Right cardiac atrium (tissue), 5 donors: ENCODE data around the gene HELZ2. TPM values are rescaled to one million over a fixed set of nuclear protein-coding genes. Genes with fewer than 3 reads are reported as not detected.

Experiments used
- ATAC-seq, 2 donors: fragments of 200-7000 bp; cut with Tn5 transposase; one replicate each; pipeline versions ENCODE4 v1.8.0 to v1.9.1; 2020; ENCODE audit warnings: moderate library complexity in 2 of 2, mild to moderate bottlenecking in 1 of 2
- DNase-seq, 3 donors: peaks; one replicate each; pipeline ENCODE4 v3.0.0-alpha.2; 2020
- H3K27ac ChIP-seq: one replicate; pipeline ENCODE4 v1.5.1; 2013; ENCODE audit warnings: mild to moderate bottlenecking, low read length, control low read depth, moderate library complexity
- H3K27me3 ChIP-seq: one replicate; pipeline ENCODE4 v1.6.1; 2013; ENCODE audit not compliant: control insufficient read depth, insufficient read depth
- H3K4me1 ChIP-seq: one replicate; pipeline ENCODE4 v1.6.1; 2013; ENCODE audit warnings: low read length; ENCODE audit not compliant: control insufficient read depth, insufficient read depth
- H3K4me3 ChIP-seq: one replicate; pipeline ENCODE4 v1.5.1; 2013; ENCODE audit warnings: low read length, control low read depth
- H3K9me3 ChIP-seq: one replicate; pipeline ENCODE4 v1.6.1; 2013; ENCODE audit warnings: low read length; ENCODE audit not compliant: control insufficient read depth
- WGBS: extraction: QIAGEN DNeasy Blood & Tissue Kit; methylation state at CpG from one replicate; pipeline ENCODE4 v1.1.7; 2013; 5-methylcytosine and 5-hydroxymethylcytosine counted together
- intact Hi-C, 4 donors: fragments of 100-400 bp; cut with DNase I; formaldehyde crosslinking; loops; one replicate each; pipeline versions ENCODE4 v1.11.0 to v1.14.0; 2022 to 2023
- polyA plus RNA-seq: library from polyadenylated mRNA; stranded (reverse); fragments of 200-250 nt; gene quantifications from one replicate; pipeline ENCODE4 v1.2.3, GENCODE V29; 2013
- total RNA-seq, 4 donors: library from RNA; stranded (reverse); fragmentation: NEBNext Ultra II Directional; extraction: Animal tissue kit (Norgen Biotek cat#: 25700); gene quantifications; one replicate each; pipeline ENCODE4 v1.2.1, GENCODE V29; 2021
- donor health status: healthy with polysubstance abuse.
- donor health status: DM: no; HTN: yes; CAD: no.
- donor health status: DM: no; HTN: no; CAD: no.
- donor health status: DM: no; HTN: yes; CAD: no; lungs with severe emphysema.
- donor health status: DM: yes; HTN: yes; CAD: no.

The HELZ2 gene
- total and polyA plus RNA-seq, 5 donors: 8.7 to 29.5 (median 15.7) TPM

DNA sequence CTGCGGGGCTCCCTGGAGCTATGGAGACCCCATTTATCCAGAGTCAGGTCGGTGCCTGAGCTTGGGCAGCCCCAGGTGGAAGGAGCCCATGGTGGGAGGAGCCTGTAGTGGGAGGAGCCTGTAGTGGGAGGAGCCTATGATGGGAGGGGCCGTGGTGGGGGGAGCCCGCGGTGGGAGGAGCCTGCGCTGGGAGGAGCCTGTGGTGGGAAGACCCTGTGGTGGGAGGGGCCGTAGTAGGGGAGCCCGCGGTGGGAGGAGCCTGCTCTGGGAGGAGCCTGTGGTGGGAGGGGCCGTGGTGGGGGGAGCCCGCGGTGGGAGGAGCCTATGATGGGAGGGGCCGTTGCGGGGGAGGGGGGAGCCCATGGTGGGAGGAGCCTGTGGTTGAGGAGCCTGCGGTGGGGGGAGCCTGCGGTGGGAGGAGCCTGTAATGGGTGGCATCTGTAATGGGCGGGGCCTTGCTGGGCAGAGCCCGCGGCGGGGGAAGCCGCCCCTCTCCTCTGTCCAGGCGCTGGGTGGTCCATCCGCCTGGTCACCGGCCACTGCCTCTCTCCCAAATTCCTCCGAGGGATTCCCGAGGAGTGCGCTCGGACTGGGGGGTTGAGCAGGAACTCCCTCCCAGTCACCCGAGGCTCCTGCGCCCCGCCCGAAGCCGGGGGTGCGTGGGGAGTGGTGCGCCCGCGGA, 20.6 kb downstream of the HELZ2 start:
- WGBS: 2% methylated on average over 37 of the region's 37 CpGs
- H3K27me3 ChIP-seq: no peaks in the 10 kb centered on the region
- peak overlapping the region; percentile 55 for H3K4me3 ChIP-seq
- intact Hi-C loops: no loop called here
- DNase-seq (peak; percentile 90 to 96 (median 91)), ATAC-seq (peak; percentile 82 to 83)
- H3K4me1 ChIP-seq: no peaks in the 10 kb centered on the region
- no peak overlapping the region for H3K27ac ChIP-seq
- no peaks in the 10 kb centered on the region for H3K9me3 ChIP-seq

DNA sequence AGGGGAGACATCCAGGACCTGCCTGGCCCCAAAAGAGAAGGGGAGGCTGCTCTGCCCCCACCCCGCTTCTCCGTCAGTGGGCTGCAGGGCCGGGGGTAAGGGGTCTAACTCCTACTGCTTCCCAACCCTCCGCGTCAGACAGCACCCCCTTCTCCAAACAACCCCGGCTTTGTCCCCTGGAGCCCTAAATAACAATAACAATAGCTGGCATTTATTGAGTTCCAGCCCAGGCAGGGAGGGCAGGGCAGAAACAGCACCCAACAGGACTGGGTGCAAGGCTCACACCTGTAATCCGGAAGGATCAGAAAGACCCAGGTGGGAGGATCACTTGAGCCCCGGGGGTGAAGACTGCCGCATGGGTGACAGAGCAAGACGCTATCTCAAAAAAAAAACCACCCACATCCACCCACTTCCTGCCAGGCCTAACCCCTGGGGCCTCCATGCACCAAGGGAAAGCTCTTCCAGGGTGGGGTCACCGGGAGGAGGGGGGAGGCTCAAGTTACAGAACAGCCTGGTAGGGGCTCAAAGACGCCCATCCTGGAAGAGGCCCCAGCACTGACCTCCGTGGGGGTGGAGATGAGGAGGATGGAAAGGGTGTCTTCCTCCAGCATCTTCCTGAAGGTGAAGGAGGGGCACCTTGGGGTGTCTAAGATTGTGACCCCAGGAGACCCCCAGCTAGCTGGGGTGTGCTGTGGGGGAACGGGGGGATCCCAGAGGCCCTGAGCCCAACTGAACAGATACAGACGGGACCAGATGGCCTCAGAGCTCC, 21.4 kb downstream of the HELZ2 start:
- no peak overlapping the region for H3K4me3 ChIP-seq
- H3K9me3 ChIP-seq: no peaks in the 10 kb centered on the region
- no peaks in the 10 kb centered on the region for H3K27me3 ChIP-seq
- intact Hi-C loops: no loop called here
- no peaks in the 10 kb centered on the region for H3K4me1 ChIP-seq
- no peak for DNase-seq
- WGBS: 42% methylated on average over 15 of the region's 15 CpGs
- no peak overlapping the region for H3K27ac ChIP-seq
- ATAC-seq: peak in 1 of 2 donors; percentile 1

GRCh38 chr20:63551068-63551467, 23.0 kb downstream of the HELZ2 start:
- intact Hi-C loops: no loop called here

GRCh38 chr20:63549679-63550282, 24.3 kb downstream of the HELZ2 start:
- Histone ChIP-seq H3K9me3 (no peaks in the 10 kb centered on the region), H3K4me1 (no peaks in the 10 kb centered on the region), H3K27ac (no peak overlapping the region), H3K4me3 (no peak overlapping the region), H3K27me3 (no peaks in the 10 kb centered on the region)
- no peak for DNase-seq
- 80% methylated on average over 18 of the region's 18 CpGs for WGBS
- intact Hi-C loops: loop anchor here in 1 of 4 donors (10.0 kb wide), 1 partner anchor 205 kb away; no protein-coding TSS in a partner anchor
- no peak for ATAC-seq

More at GRCh38 chr20:63551068-63551467, 23.0 kb downstream of the HELZ2 start:
- Histone ChIP-seq H3K27me3 (no peaks in the 10 kb centered on the region), H3K4me1 (no peaks in the 10 kb centered on the region), H3K4me3 (no peak overlapping the region), H3K9me3 (no peaks in the 10 kb centered on the region), H3K27ac (no peak overlapping the region)
- ATAC-seq: no peak
- 35% methylated on average over 9 of the region's 9 CpGs for WGBS
- no peak for DNase-seq

DNA sequence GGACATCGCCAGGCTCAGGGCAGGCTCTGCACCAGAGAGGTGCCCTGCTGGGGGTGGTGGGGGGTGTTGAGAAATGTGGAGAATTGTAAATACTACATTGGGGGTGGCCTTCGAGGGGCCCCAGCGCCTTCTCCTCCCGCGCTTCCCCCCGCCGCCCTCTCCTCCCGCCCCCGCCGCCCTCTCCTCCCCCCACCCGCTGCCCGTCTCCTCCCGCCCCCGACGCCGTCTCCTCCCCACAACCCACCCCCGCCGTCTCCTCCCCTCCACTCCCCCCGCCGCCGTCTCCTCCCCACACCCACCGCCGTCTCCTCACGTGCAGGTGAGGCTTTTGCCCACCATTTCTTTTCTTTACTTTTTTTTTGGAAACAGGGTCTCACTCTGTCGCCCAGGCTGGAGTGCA, 25.0 kb downstream of the HELZ2 start:
- H3K4me3 ChIP-seq: no peak overlapping the region
- intact Hi-C loops: loop anchor here in 1 of 4 donors (10.0 kb wide), 1 partner anchor 206 kb away; no protein-coding TSS in a partner anchor

GRCh38 chr20:63548542-63548941, 25.5 kb downstream of the HELZ2 start:
- intact Hi-C loops: loop anchor here in 1 of 4 donors (10.0 kb wide), 1 partner anchor 206 kb away; no protein-coding TSS in a partner anchor
- Histone ChIP-seq H3K27me3 (no peaks in the 10 kb centered on the region), H3K4me1 (no peaks in the 10 kb centered on the region), H3K4me3 (no peak overlapping the region), H3K27ac (no peak overlapping the region), H3K9me3 (no peaks in the 10 kb centered on the region)
- ATAC-seq: no peak
- no peak for DNase-seq
- 42% methylated on average over 11 of the region's 11 CpGs for WGBS

More for the DNA sequence above, 25.0 kb downstream of the HELZ2 start:
- no peaks in the 10 kb centered on the region for H3K27me3 ChIP-seq
- no peak overlapping the region for H3K27ac ChIP-seq
- ATAC-seq (no peak), DNase-seq (no peak)
- no peaks in the 10 kb centered on the region for H3K4me1 ChIP-seq
- H3K9me3 ChIP-seq: no peaks in the 10 kb centered on the region
- 23% methylated on average over 23 of the region's 25 CpGs for WGBS

GRCh38 chr20:63547725-63548480, 26.1 kb downstream of the HELZ2 start, which contains the start of gene SRMS:
Gene SRMS, minus strand, starts transcription at chr20:63547749. Its CDS starts 286 bp downstream, at chr20:63547463.
- DNase-seq (no peak), ATAC-seq (no peak)
- H3K27ac ChIP-seq: no peak within 1 kb of the TSS
- H3K4me1 ChIP-seq: no peaks in the 10 kb centered on the region
- H3K4me3 ChIP-seq: no peak within 1 kb of the TSS
- no peaks in the 10 kb centered on the region for H3K27me3 ChIP-seq
- intact Hi-C loops: loop anchor here in 1 of 4 donors (10.0 kb wide), 1 partner anchor 207 kb away; no protein-coding TSS in a partner anchor
- WGBS: 52% methylated on average over 35 of the region's 35 CpGs
- no peaks in the 10 kb centered on the region for H3K9me3 ChIP-seq

DNA sequence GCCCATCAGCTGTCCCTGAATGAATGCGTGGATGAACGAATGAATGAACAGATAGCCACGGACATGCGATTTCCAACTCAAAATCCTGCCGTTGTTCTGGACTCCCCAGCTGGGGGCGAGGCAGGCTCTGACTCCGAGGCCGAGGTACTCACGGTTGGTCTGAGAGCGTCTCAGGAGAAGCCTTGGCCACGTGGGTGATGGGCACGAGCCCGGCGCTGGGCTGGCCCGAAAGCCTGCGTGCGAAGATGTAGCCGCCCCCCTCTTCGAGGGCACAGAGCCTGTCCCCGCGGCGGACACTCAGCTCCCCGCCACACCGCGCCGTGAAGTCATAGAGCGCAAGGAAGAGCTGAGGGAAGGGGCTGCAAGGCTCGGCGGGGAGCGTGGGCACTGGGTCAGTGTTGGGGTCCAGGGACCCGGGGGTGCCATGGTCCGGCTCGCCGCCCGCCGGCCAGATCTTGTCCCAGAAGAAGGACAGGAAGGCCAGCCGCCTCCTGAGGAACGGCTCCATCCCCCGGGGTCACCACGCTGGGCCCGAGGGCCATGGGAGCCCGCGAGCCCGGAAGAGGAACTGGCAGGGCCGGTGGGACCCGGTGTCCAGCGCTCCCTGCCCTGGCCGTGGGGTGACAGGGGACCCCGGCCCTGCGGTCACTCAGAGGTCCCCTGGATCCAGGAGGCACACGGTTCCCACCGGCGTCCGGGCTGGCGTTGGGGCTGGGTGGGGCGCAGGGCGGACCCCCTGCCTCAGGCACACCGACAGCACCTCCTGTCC, 26.9 kb downstream of the HELZ2 start:
- 46% methylated on average over 58 of the region's 58 CpGs for WGBS
- intact Hi-C loops: loop anchor here in 1 of 4 donors (10.0 kb wide), 1 partner anchor 208 kb away; no protein-coding TSS in a partner anchor
- Histone ChIP-seq H3K27ac (no peak overlapping the region), H3K4me1 (no peaks in the 10 kb centered on the region), H3K4me3 (no peak overlapping the region), H3K27me3 (no peaks in the 10 kb centered on the region), H3K9me3 (no peaks in the 10 kb centered on the region)
- ATAC-seq (no peak), DNase-seq (no peak)

DNA sequence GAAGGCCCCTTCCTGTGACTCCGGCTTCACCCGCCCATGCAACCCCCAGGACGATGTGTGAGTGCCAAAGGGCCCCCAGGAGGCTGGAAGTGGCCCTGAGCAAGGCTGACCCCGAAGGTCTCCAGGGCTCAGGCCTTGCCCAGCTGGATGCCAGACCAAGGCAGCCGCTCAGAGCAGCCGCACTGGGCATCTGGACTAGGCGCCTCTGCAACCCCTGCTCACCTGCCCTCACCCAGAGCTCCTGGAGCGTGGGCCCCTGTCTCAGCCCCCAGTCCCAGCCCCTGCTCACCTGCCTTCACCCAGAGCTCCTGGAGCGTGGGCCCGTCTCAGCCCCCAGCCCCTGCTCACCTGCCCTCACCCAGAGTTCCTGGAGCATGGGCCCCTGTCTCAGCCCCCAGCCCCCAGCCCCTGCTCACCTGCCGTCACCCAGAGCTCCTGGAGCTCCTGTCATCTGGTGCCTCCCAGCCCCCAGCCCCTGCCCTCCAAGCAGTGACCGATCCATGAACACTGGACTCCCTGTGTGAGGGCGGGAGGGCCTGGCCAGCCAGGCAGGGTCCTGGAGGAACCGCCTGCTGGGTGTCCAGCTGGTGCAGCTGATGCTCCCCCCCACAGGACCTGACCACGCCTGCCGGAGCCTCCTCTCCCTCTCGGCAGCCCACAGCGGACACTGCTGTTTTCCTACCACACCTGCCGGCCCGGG, 27.6 kb downstream of the HELZ2 start:
- intact Hi-C loops: loop anchor here in 1 of 4 donors (10.0 kb wide), 1 partner anchor 208 kb away; no protein-coding TSS in a partner anchor
- Histone ChIP-seq H3K4me1 (no peaks in the 10 kb centered on the region), H3K4me3 (no peak overlapping the region), H3K9me3 (no peaks in the 10 kb centered on the region), H3K27ac (no peak overlapping the region), H3K27me3 (no peaks in the 10 kb centered on the region)
- 74% methylated on average over 20 of the region's 20 CpGs for WGBS
- ATAC-seq (no peak), DNase-seq (no peak)
